Measurements from ENCODE around the gene THSD4.

THSD4 gene

DNA sequence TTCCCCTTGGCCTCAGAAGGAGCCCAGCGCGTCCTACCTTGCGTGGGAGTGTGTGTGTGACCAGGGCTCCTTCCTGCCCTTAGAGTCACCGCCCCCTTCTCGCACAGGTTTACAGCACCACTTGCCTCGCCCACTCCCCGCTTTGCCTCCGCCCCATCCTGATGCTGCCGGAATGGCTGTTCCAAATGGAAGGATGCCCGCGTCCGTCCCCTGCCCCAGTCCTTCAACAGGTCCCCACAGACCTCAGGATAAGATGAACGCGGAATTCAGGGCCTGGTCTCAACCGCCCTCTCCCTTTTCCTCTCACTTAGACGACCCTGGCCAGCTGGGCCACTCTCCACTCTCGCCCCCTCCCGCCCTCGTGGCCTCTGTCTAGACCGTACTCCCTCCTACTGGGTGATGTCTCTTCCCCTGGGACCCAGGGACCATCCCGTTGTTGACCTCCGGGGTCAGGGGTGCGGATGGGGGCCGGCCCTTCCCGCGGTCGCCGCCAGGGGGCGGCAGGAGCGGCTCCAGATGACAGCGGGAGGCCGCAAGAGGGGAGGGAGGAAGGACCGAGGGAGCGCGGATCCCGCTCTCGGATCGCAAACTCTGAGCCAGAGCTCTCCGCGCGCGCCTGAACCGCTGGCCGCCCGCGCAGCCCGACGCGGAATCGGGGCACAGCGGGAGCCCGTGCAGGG is at the start of gene THSD4:
THSD4 (plus strand) TSS at position 585 of the 680 bp plus-strand sequence.
- peak; percentile 9 for DNase-seq (ENCODE audit: low read depth)

GRCh38 chr15:71066983-71067382 is 48.3 kb upstream of the THSD4 start:
- DNase-seq (ENCODE audit: low read depth) = no peak

DNA sequence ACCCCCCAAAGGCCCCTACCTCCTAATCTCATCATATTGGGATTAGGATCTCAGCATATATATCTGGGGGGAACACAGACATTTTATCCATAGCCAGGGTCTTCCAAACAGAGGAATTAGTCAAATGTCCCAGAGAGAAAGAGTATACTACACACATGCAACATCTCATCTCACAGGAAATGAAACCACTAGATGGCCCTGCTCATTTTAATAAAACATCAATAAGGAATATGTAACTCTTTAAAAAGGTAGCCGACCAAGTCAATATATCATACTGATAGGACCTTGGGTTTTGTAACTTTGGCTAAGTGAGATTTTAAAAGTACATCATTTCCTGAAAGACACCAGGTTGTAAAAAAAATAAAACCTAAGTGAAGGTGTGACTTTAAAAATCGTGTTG is 45.6 kb upstream of the THSD4 start:
- no peak for DNase-seq (ENCODE audit: low read depth)

- DNase-seq (ENCODE audit: low read depth) = no peak
Measured at GRCh38 chr15:71071529-71071928, 43.7 kb upstream of the THSD4 start.

- no peak for DNase-seq (ENCODE audit: low read depth)
Measured at GRCh38 chr15:71072423-71072822, 42.8 kb upstream of the THSD4 start.

- no peak for DNase-seq (ENCODE audit: low read depth)
Measured at GRCh38 chr15:71078506-71079207, 36.6 kb upstream of the THSD4 start.

- DNase-seq (ENCODE audit: low read depth) = no peak
Measured at GRCh38 chr15:71079208-71080044, 35.8 kb upstream of the THSD4 start.

GRCh38 chr15:71080166-71080565 is 35.1 kb upstream of the THSD4 start:
- DNase-seq (ENCODE audit: low read depth) = no peak

DNA sequence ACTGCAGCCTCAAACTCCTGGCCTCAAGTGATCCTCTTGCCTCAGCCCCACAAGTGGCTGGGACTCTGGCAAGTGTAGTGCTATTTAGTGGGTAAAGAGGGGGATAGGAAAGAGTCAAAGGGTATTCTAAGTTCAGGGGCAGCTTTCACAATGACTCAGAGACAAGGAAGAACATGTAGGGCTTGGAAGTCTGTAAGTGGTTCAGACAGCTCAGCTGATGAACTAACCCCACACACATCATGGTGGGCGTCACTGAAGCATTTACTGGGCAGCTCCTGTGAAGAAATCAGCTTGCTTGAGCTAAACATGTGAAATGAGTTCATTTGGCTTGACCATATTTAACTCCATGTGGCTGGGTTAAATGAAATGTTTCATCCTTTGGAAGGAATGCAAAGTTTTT is 34.6 kb upstream of the THSD4 start:
- DNase-seq (ENCODE audit: low read depth) = no peak

DNA sequence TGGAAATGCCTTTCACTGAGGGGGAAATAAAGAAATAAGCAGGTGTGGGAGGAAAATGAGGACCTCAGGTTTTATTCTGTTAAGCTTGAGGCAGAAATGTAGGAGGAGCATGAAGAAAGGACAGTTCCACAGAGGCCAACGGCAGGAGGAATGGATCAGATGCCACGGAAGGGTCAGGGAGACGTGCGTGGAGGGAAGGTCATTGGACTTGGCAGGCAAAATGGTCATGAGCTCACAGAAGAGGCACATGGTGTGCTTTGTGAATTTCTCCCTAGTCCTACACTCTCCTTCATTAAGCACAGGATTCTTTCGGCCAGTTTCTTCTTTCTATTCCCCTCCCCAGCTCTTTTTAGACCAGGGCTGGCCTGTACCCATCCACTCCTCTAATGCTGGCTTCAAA is 32.5 kb upstream of the THSD4 start:
- no peak for DNase-seq (ENCODE audit: low read depth)

DNA sequence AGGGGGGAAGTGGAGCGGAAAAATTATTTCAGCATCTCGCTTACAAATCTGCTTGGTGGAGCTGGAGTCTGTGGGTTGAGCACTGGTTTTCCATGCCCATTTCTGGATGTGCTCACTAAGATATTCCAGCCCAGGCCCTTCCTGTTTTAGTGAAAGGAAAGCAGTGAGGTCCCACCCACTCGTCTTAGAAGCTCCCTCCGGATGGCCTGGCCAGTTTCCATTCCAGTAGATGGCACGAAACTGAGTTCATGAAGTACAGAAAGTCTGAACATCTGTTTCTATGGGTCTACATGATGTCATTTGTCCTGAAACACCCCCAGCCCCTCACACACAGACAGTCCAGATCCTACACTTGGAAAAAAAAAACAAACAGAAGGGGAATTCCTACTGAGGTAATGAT is 31.9 kb upstream of the THSD4 start:
- DNase-seq (ENCODE audit: low read depth) = no peak

DNA sequence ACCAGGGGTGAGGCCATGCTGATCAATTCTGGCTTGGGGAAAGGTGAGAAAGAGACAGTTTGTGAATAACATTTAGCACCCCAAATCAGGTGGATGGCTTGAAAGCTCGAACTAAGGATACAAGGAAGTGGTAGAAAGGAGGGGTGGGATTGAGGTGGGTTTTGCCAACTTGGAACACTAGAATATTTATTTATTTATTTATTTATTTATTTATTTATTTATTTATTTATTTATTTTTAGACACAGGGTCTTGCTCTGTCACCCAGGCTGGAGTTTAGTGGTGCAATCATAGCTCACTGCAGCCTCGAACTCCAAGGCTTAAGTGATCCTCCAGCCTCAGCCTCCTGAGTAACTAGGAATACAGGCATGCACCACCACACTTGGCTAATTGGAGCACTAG is 31.0 kb upstream of the THSD4 start:
- DNase-seq (ENCODE audit: low read depth) = no peak

DNA sequence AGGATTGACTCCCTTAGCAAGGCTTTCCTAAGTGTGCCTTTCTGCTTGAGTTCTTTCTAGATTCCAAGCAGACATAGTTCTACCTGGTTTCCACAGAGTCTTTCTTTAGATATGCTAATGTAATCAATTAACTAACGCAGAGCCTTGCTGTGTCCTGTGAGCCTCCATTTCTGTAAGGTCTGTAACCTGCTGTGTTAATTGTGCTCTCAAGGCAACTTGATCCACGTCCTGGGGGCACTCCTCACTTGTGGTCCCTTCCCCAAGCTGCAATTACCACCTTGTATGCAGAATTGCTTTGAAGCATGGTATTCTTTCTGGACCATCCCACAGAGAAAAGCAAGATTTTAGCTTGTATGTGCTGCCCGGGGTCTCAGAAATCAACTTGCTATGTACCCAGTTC is 29.5 kb upstream of the THSD4 start:
- DNase-seq (ENCODE audit: low read depth) = no peak

DNA sequence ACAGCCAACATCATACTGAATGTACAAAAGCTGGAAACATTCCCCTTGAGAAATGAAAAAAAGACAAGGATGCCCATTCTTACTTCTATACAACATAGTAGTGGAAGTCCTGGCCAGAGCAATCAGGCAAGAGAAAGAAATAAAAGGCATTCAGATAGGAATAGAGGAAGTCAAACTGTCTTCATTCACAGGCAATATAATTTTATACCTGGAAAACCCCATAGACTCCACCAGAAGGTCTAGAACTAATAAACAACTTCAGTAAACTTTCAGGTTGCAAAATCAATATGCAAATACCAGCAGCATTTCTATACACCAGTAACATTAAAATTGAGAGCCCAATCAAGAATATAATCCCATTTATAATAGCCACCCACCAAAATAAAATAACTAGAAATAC is 27.1 kb upstream of the THSD4 start:
- no peak for DNase-seq (ENCODE audit: low read depth)

GRCh38 chr15:71088683-71089082 is 26.6 kb upstream of the THSD4 start:
- no peak for DNase-seq (ENCODE audit: low read depth)

DNA sequence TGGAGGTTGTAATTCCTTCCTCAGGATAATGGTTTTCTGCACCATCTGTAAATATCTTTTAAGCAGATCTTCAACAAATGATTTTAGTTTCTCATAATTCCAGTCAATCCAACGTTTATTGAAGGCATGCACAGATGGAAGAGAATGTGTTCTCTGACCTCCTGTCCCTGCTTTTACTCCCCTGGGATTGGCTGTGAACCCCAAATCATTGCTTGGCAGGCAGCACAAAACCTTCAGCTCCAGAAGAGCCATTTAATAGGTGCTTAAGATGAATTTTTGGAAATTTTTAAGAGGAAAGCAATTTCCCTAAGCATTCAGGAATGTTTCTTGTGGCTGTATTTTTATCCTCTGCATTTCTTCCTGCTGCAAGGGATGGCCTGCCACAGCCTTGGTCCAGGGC is 25.5 kb upstream of the THSD4 start:
- no peak for DNase-seq (ENCODE audit: low read depth)

DNA sequence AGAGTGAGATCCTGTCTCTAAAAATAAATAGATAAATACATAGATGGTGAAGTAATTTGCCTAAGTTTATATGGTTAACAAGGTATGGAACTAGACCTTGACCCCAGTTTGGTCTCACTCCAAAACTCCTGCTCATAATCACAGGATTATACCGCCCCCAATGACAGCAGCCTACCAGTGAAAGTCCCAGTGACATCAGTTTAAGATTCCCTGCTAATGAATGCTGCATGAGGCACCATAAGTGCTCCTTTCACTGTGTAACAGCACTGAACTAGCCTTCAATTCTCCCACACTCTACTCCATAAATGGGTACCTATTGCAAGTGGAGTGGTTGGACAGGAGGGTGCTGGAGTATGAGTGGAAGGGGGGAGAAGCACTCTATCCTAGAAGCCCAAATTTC is 23.7 kb upstream of the THSD4 start:
- no peak for DNase-seq (ENCODE audit: low read depth)

GRCh38 chr15:71092056-71092600 is 23.1 kb upstream of the THSD4 start:
- no peak for DNase-seq (ENCODE audit: low read depth)

- DNase-seq (ENCODE audit: low read depth) = no peak
Measured at GRCh38 chr15:71093054-71094024, 21.9 kb upstream of the THSD4 start.

- no peak for DNase-seq (ENCODE audit: low read depth)
Measured at GRCh38 chr15:71094137-71094536, 21.1 kb upstream of the THSD4 start.

DNA sequence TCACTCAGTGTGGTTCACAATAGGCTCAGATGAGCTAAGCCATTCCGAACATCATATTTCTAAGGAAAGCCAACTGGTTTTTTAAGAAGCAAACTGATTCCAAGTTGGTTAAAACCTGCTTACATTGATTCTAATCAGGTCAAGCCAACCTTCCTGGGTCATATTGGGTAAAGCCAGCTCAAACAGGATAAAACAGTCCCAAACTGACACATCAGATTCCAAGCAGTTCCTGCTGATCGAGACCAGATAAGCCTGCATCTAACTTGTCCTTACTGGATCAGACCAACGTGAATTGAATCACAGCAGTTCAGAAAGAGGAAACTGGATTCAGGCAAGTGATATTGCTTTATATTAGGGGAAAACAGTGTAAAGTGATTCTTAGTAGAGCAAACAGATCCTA is 18.6 kb upstream of the THSD4 start:
- no peak for DNase-seq (ENCODE audit: low read depth)

GRCh38 chr15:71097890-71098289 is 17.4 kb upstream of the THSD4 start:
- DNase-seq (ENCODE audit: low read depth) = no peak
